RWPE1 (cell line): Measurements from ENCODE around the gene PHLDA3.

Experiments
- CTCF ChIA-PET: fragments of 350-600 bp; sonication (Branson Sonifier 250); formaldehyde crosslinking; extraction: SDS; loops from one replicate; lab custom pipeline; 2021; lab: Yijun Ruan, JAX
- POLR2A ChIA-PET: fragments of 400-600 bp; formaldehyde crosslinking; extraction: SDS; loops from one replicate; lab custom pipeline; 2020; ENCODE audit warnings: antibody characterized with exemption; ENCODE audit not compliant: low non-redundant PET; lab: Yijun Ruan, JAX
- DNase-seq: peaks from one replicate; pipeline ENCODE4 v3.0.0; 2012; ENCODE audit warnings: low spot score
- H3K27ac ChIP-seq: fragments of 450-650 bp; 2 replicates; pipeline ENCODE4 v1.5.1; 2017
- CTCF ChIP-seq: fragments of 450-650 bp; conservative IDR thresholded peaks from 2 replicates; pipeline ENCODE4 v1.5.1; 2017; ENCODE audit warnings: low read depth, mild to moderate bottlenecking

Gene PHLDA3

GRCh38 chr1:201471772-201472171, 2.8 kb upstream of the PHLDA3 start:
- ChIA-PET CTCF (interaction anchor here (0.6 to 0.7 kb wide), 3 partner anchors 36 to 303 kb away, joined by 3 to 4 read pairs (median 3); no protein-coding TSS in a partner anchor), POLR2A (no interaction called here)
- no peak for TF ChIP-seq CTCF
- peak; percentile 71 for DNase-seq
- peak overlapping the region; percentile 84 for H3K27ac ChIP-seq

GRCh38 chr1:201470581-201470980, 1.6 kb upstream of the PHLDA3 start:
- CTCF ChIA-PET = no interaction called here
- peak overlapping the region; percentile 84 for H3K27ac ChIP-seq
- POLR2A ChIA-PET = no interaction called here
- DNase-seq = no peak
- TF ChIP-seq CTCF = no peak

- no peak for DNase-seq
- ChIA-PET CTCF (interaction anchor here (0.5 to 3.8 kb wide), 5 partner anchors 12 to 1808 kb away, joined by 3 to 18 read pairs (median 13); no protein-coding TSS in a partner anchor), POLR2A (interaction anchor here (0.5 to 1.4 kb wide), 5 partner anchors 11 to 174 kb away, joined by 3 to 17 read pairs (median 4); no protein-coding TSS in a partner anchor)
- no peak for TF ChIP-seq CTCF
- H3K27ac ChIP-seq = peak overlapping the region; percentile 100
These were observed 672 bp upstream of the PHLDA3 start for GRCh38 chr1:201469645-201470074.

- CTCF ChIA-PET = interaction anchor here (1.0 to 3.8 kb wide), 4 partner anchors 14 to 44 kb away, joined by 4 to 18 read pairs (median 15); no protein-coding TSS in a partner anchor
- no peak for DNase-seq
- TF ChIP-seq CTCF = no peak
- peak overlapping the region; percentile 100 for H3K27ac ChIP-seq
- POLR2A ChIA-PET = interaction anchor here (0.7 to 2.0 kb wide), 4 partner anchors 12 to 34 kb away, joined by 3 to 17 read pairs (median 6); no protein-coding TSS in a partner anchor
These were observed 516 bp downstream of the PHLDA3 start for GRCh38 chr1:201468501-201468843.

GRCh38 chr1:201466492-201466891, 2.5 kb downstream of the PHLDA3 start:
- H3K27ac ChIP-seq = peak overlapping the region; percentile 100
- TF ChIP-seq CTCF = no peak
- ChIA-PET POLR2A (interaction anchor here (0.5 to 1.4 kb wide), 5 partner anchors 14 to 86 kb away, joined by 3 to 10 read pairs (median 6); partner anchors contain the start of gene LAD1), CTCF (interaction anchor here (0.6 to 3.8 kb wide), 9 partner anchors 15 to 533 kb away, joined by 3 to 24 read pairs (median 4); no protein-coding TSS in a partner anchor)
- peak; percentile 59 for DNase-seq

- ChIA-PET CTCF (interaction anchor here (0.7 to 3.7 kb wide), 7 partner anchors 15 to 534 kb away, joined by 3 to 24 read pairs (median 5); no protein-coding TSS in a partner anchor), POLR2A (interaction anchor here (1.3 to 1.4 kb wide), 2 partner anchors 15 to 18 kb away, joined by 6 to 8 read pairs; no protein-coding TSS in a partner anchor)
These were observed 3.2 kb downstream of the PHLDA3 start for GRCh38 chr1:201465698-201466290.

More at GRCh38 chr1:201465698-201466290, 3.2 kb downstream of the PHLDA3 start:
- DNase-seq = no peak
- peak overlapping the region; percentile 100 for H3K27ac ChIP-seq
- no peak for TF ChIP-seq CTCF
